NCI-H460 (cell line): ENCODE measurements around the gene DDX47. TPM values are rescaled to one million over a fixed set of nuclear protein-coding genes. Genes with fewer than 3 reads are reported as not detected.

Experiments
- DNase-seq: peaks from one replicate; pipeline ENCODE4 v3.0.0-alpha.2; 2016; ENCODE audit warnings: low read depth; ENCODE audit errors: extremely low read depth
- polyA plus RNA-seq: library from polyadenylated mRNA; depleted of rRNA; stranded (reverse); fragments of >200 nt; gene quantifications from 2 replicates; pipeline ENCODE4 v1.2.3, GENCODE V29; 2014; cell fraction: nucleus; rRNA removed
- total RNA-seq: library from RNA; depleted of rRNA; stranded (reverse); fragments of >200 nt; shearing (Covaris generic); gene quantifications from 2 replicates; pipeline ENCODE4 v1.2.3, GENCODE V29; 2014; rRNA removed

Gene DDX47
- total RNA-seq = 58.5 and 59.7 TPM in 2 replicates
- polyA plus RNA-seq = 45.0 and 61.4 TPM in 2 replicates

GRCh38 chr12:12813120-12814101, at the start of gene DDX47:
DDX47 (plus strand) TSS chr12:12813346; CDS start chr12:12813368, 22 bp downstream.
- peak; percentile 86 for DNase-seq

- DNase-seq = no peak
Measured at GRCh38 chr12:12764824-12765223, 48.3 kb upstream of the DDX47 start.

- DNase-seq = no peak
Measured at GRCh38 chr12:12770262-12770661, 42.9 kb upstream of the DDX47 start.

- no peak for DNase-seq
Measured at GRCh38 chr12:12774791-12775190, 38.4 kb upstream of the DDX47 start.

- no peak for DNase-seq
Measured at GRCh38 chr12:12776261-12776660, 36.9 kb upstream of the DDX47 start.

- DNase-seq = no peak
Measured at GRCh38 chr12:12777092-12777491, 36.1 kb upstream of the DDX47 start.

- DNase-seq = no peak
Measured at GRCh38 chr12:12779007-12779406, 34.1 kb upstream of the DDX47 start.

GRCh38 chr12:12779529-12779928, 33.6 kb upstream of the DDX47 start:
- DNase-seq = no peak

GRCh38 chr12:12784116-12784515, 29.0 kb upstream of the DDX47 start:
- no peak for DNase-seq

- no peak for DNase-seq
Measured at GRCh38 chr12:12784911-12785814, 28.0 kb upstream of the DDX47 start, which contains the start of gene APOLD1. APOLD1 (plus strand) TSS chr12:12785659; CDS start chr12:12785692, 33 bp downstream.

GRCh38 chr12:12786351-12786705, 26.8 kb upstream of the DDX47 start:
- no peak for DNase-seq

GRCh38 chr12:12786706-12787601, 26.2 kb upstream of the DDX47 start:
- no peak for DNase-seq

GRCh38 chr12:12788131-12788530, 25.0 kb upstream of the DDX47 start:
- no peak for DNase-seq

GRCh38 chr12:12788675-12789368, 24.3 kb upstream of the DDX47 start:
- DNase-seq = peak; percentile 75

- DNase-seq = no peak
Measured at GRCh38 chr12:12790956-12791355, 22.2 kb upstream of the DDX47 start.

- no peak for DNase-seq
Measured at GRCh38 chr12:12791756-12792369, 21.3 kb upstream of the DDX47 start.

GRCh38 chr12:12792421-12792820, 20.7 kb upstream of the DDX47 start:
- no peak for DNase-seq

- no peak for DNase-seq
Measured at GRCh38 chr12:12794686-12795085, 18.5 kb upstream of the DDX47 start.

- no peak for DNase-seq
Measured at GRCh38 chr12:12796171-12796570, 17.0 kb upstream of the DDX47 start.
